HEK293T (cell line): ENCODE data around the gene REEP3.

Source experiments
- CTCF ChIA-PET: fragments of 350-600 bp; formaldehyde crosslinking; extraction: SDS; loops from one replicate; lab custom pipeline; 2021; ENCODE audit warnings: antibody characterized with exemption, inconsistent platforms; lab: Yijun Ruan, JAX
- POLR2A ChIA-PET: fragments of 350-600 bp; formaldehyde crosslinking; extraction: SDS; loops from one replicate; lab custom pipeline; 2020; ENCODE audit warnings: antibody characterized with exemption, inconsistent platforms; lab: Yijun Ruan, JAX
- DNase-seq: peaks from one replicate; pipeline ENCODE4 v3.0.0; 2012; ENCODE audit warnings: mixed read lengths; ENCODE audit errors: extremely low spot score
- ARNT ChIP-seq: fragments of 450-650 bp; IDR thresholded peaks from 2 replicates; pipeline ENCODE4 v1.6.1; 2017; ENCODE audit warnings: mild to moderate bottlenecking
- BHLHE40 ChIP-seq: fragments of 450-650 bp; IDR thresholded peaks from 2 replicates; pipeline ENCODE4 v1.6.1; 2016; ENCODE audit warnings: mild to moderate bottlenecking, moderate library complexity, borderline replicate concordance
- CTBP1 ChIP-seq: fragments of 450-650 bp; IDR thresholded peaks from 2 replicates; pipeline ENCODE4 v1.6.1; 2016; ENCODE audit warnings: borderline replicate concordance
- ELF4 ChIP-seq: fragments of 450-650 bp; IDR thresholded peaks from 2 replicates; pipeline ENCODE4 v1.6.1; 2017; ENCODE audit warnings: antibody characterized with exemption
- FOXA1 ChIP-seq: fragments of 450-650 bp; IDR thresholded peaks from 2 replicates; pipeline ENCODE4 v1.6.1; 2016; ENCODE audit warnings: mild to moderate bottlenecking
- FOXK2 ChIP-seq: fragments of 450-650 bp; IDR thresholded peaks from 2 replicates; pipeline ENCODE4 v1.6.1; 2016; ENCODE audit warnings: mild to moderate bottlenecking
- FOXM1 ChIP-seq: fragments of 450-650 bp; IDR thresholded peaks from 2 replicates; pipeline ENCODE4 v1.6.1; 2017; ENCODE audit warnings: mild to moderate bottlenecking, borderline replicate concordance
- HDGF ChIP-seq: fragments of 450-650 bp; IDR thresholded peaks from 2 replicates; pipeline ENCODE4 v1.6.1; 2017; ENCODE audit warnings: antibody characterized with exemption, borderline replicate concordance
- L3MBTL2 ChIP-seq: fragments of 450-650 bp; conservative IDR thresholded peaks from 2 replicates; pipeline ENCODE4 v1.6.1; 2016; ENCODE audit warnings: mild to moderate bottlenecking
- LEF1 ChIP-seq: fragments of 450-650 bp; IDR thresholded peaks from 2 replicates; pipeline ENCODE4 v1.6.1; 2017; ENCODE audit warnings: mild to moderate bottlenecking, borderline replicate concordance
- NFRKB ChIP-seq: fragments of 450-650 bp; IDR thresholded peaks from 2 replicates; pipeline ENCODE4 v1.6.1; 2016; ENCODE audit warnings: mild to moderate bottlenecking, moderate library complexity
- PKNOX1 ChIP-seq: fragments of 450-650 bp; IDR thresholded peaks from 2 replicates; pipeline ENCODE4 v1.6.1; 2016
- SP1 ChIP-seq: fragments of 450-650 bp; IDR thresholded peaks from 2 replicates; pipeline ENCODE4 v1.6.1; 2017
- SUZ12 ChIP-seq: fragments of 450-650 bp; IDR thresholded peaks from 2 replicates; pipeline ENCODE4 v1.6.1; 2016; ENCODE audit warnings: mild to moderate bottlenecking
- TARDBP ChIP-seq: fragments of 450-650 bp; IDR thresholded peaks from 2 replicates; pipeline ENCODE4 v1.6.1; 2016
- ZNF384 ChIP-seq: fragments of 450-650 bp; IDR thresholded peaks from 2 replicates; pipeline ENCODE4 v1.6.1; 2016

Gene REEP3

GRCh38 chr10:63547628-63548360, 26.6 kb downstream of the REEP3 start:
- ChIA-PET POLR2A (no interaction called here), CTCF (no interaction called here)
- no peak for TF ChIP-seq L3MBTL2
- no peak for TF ChIP-seq CTBP1
- no peak for TF ChIP-seq LEF1
- no peak for TF ChIP-seq FOXK2
- no peak for TF ChIP-seq ELF4
- no peak for DNase-seq

GRCh38 chr10:63548860-63549259, 27.7 kb downstream of the REEP3 start:
- DNase-seq, result no peak
- ChIA-PET POLR2A (no interaction called here), CTCF (no interaction called here)
- no peak for TF ChIP-seq NFRKB
- no peak for TF ChIP-seq FOXA1

- no peak for DNase-seq
- CTCF ChIA-PET, result no interaction called here
- TF ChIP-seq BHLHE40 (no peak), SP1 (no peak), ARNT (no peak), NFRKB (no peak), PKNOX1 (no peak), ZNF384 (no peak), ELF4 (no peak), L3MBTL2 (no peak), FOXM1 (no peak), HDGF (no peak), CTBP1 (no peak), FOXA1 (no peak)
- POLR2A ChIA-PET, result interaction anchor here (1.0 kb wide), 1 partner anchor 79 kb away, joined by 3 read pairs; no protein-coding TSS in a partner anchor
These were observed 28.6 kb downstream of the REEP3 start for GRCh38 chr10:63549810-63550209.

- DNase-seq, result no peak
- POLR2A ChIA-PET, result no interaction called here
- TF ChIP-seq SP1, result no peak
- no peak for TF ChIP-seq SUZ12
- no peak for TF ChIP-seq ARNT
- TF ChIP-seq ZNF384, result no peak
- no peak for TF ChIP-seq LEF1
- TF ChIP-seq ELF4, result no peak
- TF ChIP-seq FOXA1, result no peak
- TF ChIP-seq BHLHE40, result no peak
- no peak for TF ChIP-seq NFRKB
- no peak for TF ChIP-seq PKNOX1
- no peak for TF ChIP-seq L3MBTL2
- no peak for TF ChIP-seq FOXM1
- TF ChIP-seq HDGF, result no peak
- no peak for TF ChIP-seq FOXK2
- TF ChIP-seq CTBP1, result no peak
- TF ChIP-seq TARDBP, result no peak
- CTCF ChIA-PET, result no interaction called here
These were observed 31.8 kb downstream of the REEP3 start for GRCh38 chr10:63553031-63553430.

- CTCF ChIA-PET, result interaction anchor here (0.8 kb wide), 1 partner anchor 144 kb away, joined by 3 read pairs; no protein-coding TSS in a partner anchor
- DNase-seq, result no peak
- POLR2A ChIA-PET, result no interaction called here
These were observed 32.3 kb downstream of the REEP3 start for GRCh38 chr10:63553473-63553872.

GRCh38 chr10:63554657-63555056, 33.5 kb downstream of the REEP3 start:
- no peak for DNase-seq
- POLR2A ChIA-PET, result no interaction called here
- CTCF ChIA-PET, result no interaction called here

More at GRCh38 chr10:63553473-63553872, 32.3 kb downstream of the REEP3 start:
- TF ChIP-seq HDGF (no peak), FOXA1 (no peak), CTBP1 (no peak), NFRKB (no peak), SUZ12 (no peak), L3MBTL2 (no peak), FOXM1 (no peak), ELF4 (no peak), ARNT (no peak)

GRCh38 chr10:63555330-63555729, 34.1 kb downstream of the REEP3 start:
- POLR2A ChIA-PET, result no interaction called here
- CTCF ChIA-PET, result no interaction called here
- no peak for TF ChIP-seq SUZ12
- TF ChIP-seq L3MBTL2, result no peak
- TF ChIP-seq PKNOX1, result no peak
- TF ChIP-seq ZNF384, result no peak
- TF ChIP-seq TARDBP, result no peak
- TF ChIP-seq CTBP1, result no peak
- no peak for TF ChIP-seq NFRKB
- TF ChIP-seq SP1, result no peak
- no peak for TF ChIP-seq FOXA1
- no peak for TF ChIP-seq HDGF
- no peak for TF ChIP-seq ARNT
- no peak for DNase-seq

More at GRCh38 chr10:63554657-63555056, 33.5 kb downstream of the REEP3 start:
- no peak for TF ChIP-seq FOXM1
- no peak for TF ChIP-seq ZNF384
